GM12878 (cell line): ENCODE data around the gene PRRG3. TPM values are rescaled to one million over a fixed set of nuclear protein-coding genes. Genes with fewer than 3 reads are reported as not detected.
"Not testable (repeated sequence)": the region's sequence is repeated elsewhere in the genome, so short reads cannot be mapped to it uniquely, and the experiment has no call there.

Experiments used
- ATAC-seq: fragments of 200-7000 bp; cut with Tn5 transposase; 3 replicates; pipeline ENCODE4 v1.9.1; 2020; ENCODE audit warnings: mild to moderate bottlenecking, moderate library complexity
- BruUV-seq: library from RNA; stranded (reverse); fragments of 400-500 nt; replicated peaks from 2 replicates; lab custom pipeline; 2021; lab: Mats Ljungman, UMichigan
- CTCF ChIA-PET: fragments of 300-600 bp; sonication (Branson Sonifier 250); formaldehyde crosslinking; extraction: SDS; loops from one replicate; lab custom pipeline; 2021; ENCODE audit warnings: inconsistent platforms; lab: Yijun Ruan, JAX
- POLR2A ChIA-PET: fragments of 350-600 bp; formaldehyde crosslinking; extraction: SDS; loops from one replicate; lab custom pipeline; 2021; ENCODE audit warnings: inconsistent platforms; lab: Charles Lee
- RAD21 ChIA-PET: fragments of 300-600 bp; sonication (Branson Sonifier 250); formaldehyde crosslinking; loops from one replicate; lab custom pipeline; 2023; ENCODE audit warnings: antibody characterized with exemption; ENCODE audit not compliant: unreplicated experiment; lab: Charles Lee
- SMC1A ChIA-PET: fragments of 300-600 bp; sonication (Branson Sonifier 250); formaldehyde crosslinking; loops from one replicate; lab custom pipeline; 2023; ENCODE audit not compliant: unreplicated experiment, uncharacterized antibody; lab: Charles Lee
- DNase-seq: peaks from one replicate; pipeline ENCODE4 v3.0.0-alpha.2; 2011; ENCODE audit warnings: low read depth, low spot score
- FAIRE-seq: peaks from 3 replicates; lab custom pipeline; 2011; peaks lifted over from hg19 to GRCh38; lab: Jason Lieb, UNC
- H2AFZ ChIP-seq: 2 replicates; pipeline ENCODE4 v1.6.0; 2011; ENCODE audit warnings: low read depth, low read length, control low read depth; ENCODE audit not compliant: control insufficient read depth
- H3K27ac ChIP-seq: 2 replicates; pipeline ENCODE4 v1.5.1; 2011; ENCODE audit warnings: control low read depth; ENCODE audit not compliant: control insufficient read depth, insufficient read depth
- H3K27me3 ChIP-seq, 2 experiments: replicated peaks in 1 of 2; 2 replicates each; pipeline versions ENCODE4 v1.6.0 to v1.6.1; 2011; ENCODE audit warnings: low read length in 1 of 2; ENCODE audit not compliant: control insufficient read depth in 2 of 2, insufficient read depth in 2 of 2
- H3K36me3 ChIP-seq, 2 experiments: 2 replicates each; pipeline ENCODE4 v1.5.1; 2011; ENCODE audit warnings: low read length in 1 of 2; ENCODE audit not compliant: control insufficient read depth in 2 of 2, insufficient read depth in 2 of 2
- H3K4me1 ChIP-seq: 2 replicates; pipeline ENCODE4 v1.6.1; 2011; ENCODE audit warnings: mild to moderate bottlenecking, low read length, moderate library complexity, mixed read lengths; ENCODE audit not compliant: control insufficient read depth, insufficient read depth
- H3K4me2 ChIP-seq: 2 replicates; pipeline ENCODE4 v1.6.0; 2011; ENCODE audit warnings: control low read depth; ENCODE audit not compliant: control insufficient read depth, insufficient read depth
- H3K4me3 ChIP-seq: fragments of 200-600 bp; sonication (generic); 2 replicates; pipeline ENCODE4 v1.5.1; 2016
- H3K79me2 ChIP-seq: 2 replicates; pipeline ENCODE4 v1.6.0; 2011; ENCODE audit warnings: low read length; ENCODE audit not compliant: control insufficient read depth, insufficient read depth
- H3K9ac ChIP-seq: 2 replicates; pipeline ENCODE4 v1.8.0; 2011; ENCODE audit warnings: low read length, control low read depth, mixed read lengths; ENCODE audit not compliant: control insufficient read depth, insufficient read depth
- H3K9me3 ChIP-seq: replicated peaks from 3 replicates; pipeline ENCODE4 v1.5.1; 2011; ENCODE audit warnings: mild to moderate bottlenecking, low read length; ENCODE audit not compliant: control insufficient read depth, insufficient read depth
- H4K20me1 ChIP-seq: 2 replicates; pipeline ENCODE4 v1.6.0; 2011; ENCODE audit not compliant: control insufficient read depth, insufficient read depth
- ATF7 ChIP-seq: fragments of 450-650 bp; IDR thresholded peaks from 2 replicates; pipeline ENCODE4 v1.6.1; 2016; ENCODE audit warnings: low read depth, mild to moderate bottlenecking
- CTCF ChIP-seq, 3 experiments: IDR thresholded peaks in 2 of 3; conservative IDR thresholded peaks in 1 of 3; 2 replicates each; pipeline ENCODE4 v1.5.1; 2011; ENCODE audit warnings: low read depth in 3 of 3, low read length in 3 of 3, mild to moderate bottlenecking in 3 of 3, control low read depth in 2 of 3, moderate library complexity in 2 of 3, inconsistent platforms in 1 of 3, mixed read lengths in 1 of 3; ENCODE audit not compliant: control insufficient read depth in 2 of 3, insufficient read depth in 1 of 3; ENCODE audit errors: extremely low read depth in 1 of 3
- JUNB ChIP-seq: IDR thresholded peaks from 2 replicates; pipeline ENCODE4 v1.6.1; 2016; ENCODE audit warnings: antibody characterized with exemption, mild to moderate bottlenecking
- KDM1A ChIP-seq: fragments of 200-600 bp; sonication (generic); IDR thresholded peaks from 2 replicates; pipeline ENCODE4 v1.6.1; 2016; ENCODE audit warnings: borderline replicate concordance
- KLF5 ChIP-seq: fragments of 450-650 bp; IDR thresholded peaks from 2 replicates; pipeline ENCODE4 v1.6.1; 2014; ENCODE audit warnings: mild to moderate bottlenecking; ENCODE audit not compliant: partially characterized antibody
- MAX ChIP-seq: IDR thresholded peaks from 2 replicates; pipeline ENCODE4 v1.6.1; 2012; ENCODE audit warnings: low read depth, low read length, improper control_type of control experiment
- MLLT1 ChIP-seq: fragments of 450-650 bp; IDR thresholded peaks from 2 replicates; pipeline ENCODE4 v1.6.1; 2016; ENCODE audit warnings: mild to moderate bottlenecking
- POU2F2 ChIP-seq: IDR thresholded peaks from 3 replicates; pipeline ENCODE4 v1.6.1; 2011; ENCODE audit warnings: low read depth, mild to moderate bottlenecking, low read length, borderline replicate concordance
- RUNX3 ChIP-seq: IDR thresholded peaks from 2 replicates; pipeline ENCODE4 v1.6.1; 2012; ENCODE audit warnings: low read length, inconsistent platforms
- STAT1 ChIP-seq: fragments of 450-650 bp; conservative IDR thresholded peaks from 2 replicates; pipeline ENCODE4 v1.6.1; 2014; ENCODE audit warnings: antibody characterized with exemption, mild to moderate bottlenecking
- TAF1 ChIP-seq: IDR thresholded peaks from 2 replicates; pipeline ENCODE4 v1.6.1; 2011; ENCODE audit warnings: mild to moderate bottlenecking, low read depth, low read length, borderline replicate concordance
- ZNF217 ChIP-seq: fragments of 450-650 bp; IDR thresholded peaks from 2 replicates; pipeline ENCODE4 v1.6.1; 2017; ENCODE audit warnings: antibody characterized with exemption, mild to moderate bottlenecking
- ZNF622 ChIP-seq: fragments of 450-650 bp; IDR thresholded peaks from 2 replicates; pipeline ENCODE4 v1.6.1; 2017; ENCODE audit warnings: mild to moderate bottlenecking, inconsistent platforms
- WGBS: methylation state at CpG from one replicate; pipeline ENCODE4 v1.1.6; 2016; ENCODE audit warnings: low lambda C conversion rate; ENCODE audit not compliant: insufficient replicate concordance, insufficient coverage; ENCODE audit errors: missing lambda C conversion rate; 5-methylcytosine and 5-hydroxymethylcytosine counted together
- in situ Hi-C: fragments of 300-500 bp; cut with MboI; formaldehyde crosslinking; loops from 9 replicates; pipeline ENCODE4 v1.14.3; 2018; ENCODE audit warnings: mixed read lengths
- intact Hi-C: fragments of 100-400 bp; cut with micrococcal nuclease; formaldehyde crosslinking; loops from one replicate; pipeline ENCODE4 v1.14.2; 2022; ENCODE audit not compliant: unreplicated experiment
- polyA plus RNA-seq, 11 experiments: library from polyadenylated mRNA; depleted of rRNA in 4 of 11; unstranded in 6 of 11; stranded (reverse) in 5 of 11; fragments of >200 nt; fragmentation: Nextera tagmentation in 4 of 11; fragmentation: Illumina TruSeq in 1 of 11; extraction: Ambion mirVana in 4 of 11; extraction: Trizol in 1 of 11; gene quantifications; 1 replicate in 1 of 11; 2 replicates in 10 of 11; pipeline versions ENCODE4 v1.2.1 to v1.2.3, GENCODE V29; 2011 to 2016; ENCODE audit warnings: inconsistent platforms in 2 of 11, missing spikeins in 2 of 11, low read depth in 1 of 11
- total RNA-seq, 4 experiments: library from RNA; depleted of rRNA in 3 of 4; stranded (reverse); fragments of >200 nt in 3 of 4; fragmentation: Illumina TruSeq in 1 of 4; extraction: Trizol in 1 of 4; gene quantifications; 2 replicates each; pipeline versions ENCODE4 v1.2.1 to v1.2.3, GENCODE V29; 2013 to 2021

PRRG3 gene
- total and polyA plus RNA-seq, 10 of the 15 experiments (the other 5 are each of a cell fraction or from before 2014, with no cell fraction given) = under 0.01 TPM; not detected in 9

- TF ChIP-seq RUNX3 (no peak), ATF7 (no peak), MAX (no peak), ZNF622 (no peak), KLF5 (no peak), TAF1 (no peak), KDM1A (no peak), JUNB (no peak)
Measured at GRCh38 chrX:151694121-151694520, 1.1 kb upstream of the PRRG3 start (continued).

- CTCF ChIA-PET = interaction anchor here (0.6 kb wide), 1 partner anchor 12 kb away, joined by 3 read pairs; no protein-coding TSS in a partner anchor
- in situ Hi-C loops (loop anchor here (25.0 kb wide), 1 partner anchor 933 kb away; no protein-coding TSS in a partner anchor), intact Hi-C loops (no loop called here)
- BruUV-seq = no TSS peak
- H3K4me3 ChIP-seq = no peak overlapping the region
- FAIRE-seq (no peak), ATAC-seq (no peak), DNase-seq (no peak)
- H3K9me3 ChIP-seq = no peaks in the 10 kb centered on the region
- no peaks in the 10 kb centered on the region for H3K36me3 ChIP-seq
- no peak overlapping the region for H3K4me2 ChIP-seq
- no peaks in the 10 kb centered on the region for H4K20me1 ChIP-seq
- no peak overlapping the region for H3K9ac ChIP-seq
- no peak overlapping the region for H2AFZ ChIP-seq
- TF ChIP-seq MLLT1 = no peak
- TF ChIP-seq STAT1 = no peak
- no peak for TF ChIP-seq ZNF217
- no peak for TF ChIP-seq CTCF (IDR thresholded peaks at IDR 0.05 in 2 of 3, conservative IDR thresholded peaks at IDR 0.05 in 1 of 3; ENCODE audit: control insufficient read depth in 2 of 3, extremely low read depth in 1 of 3, insufficient read depth in 1 of 3, low read depth in 3 of 3, low read length in 3 of 3)
- no peak for TF ChIP-seq POU2F2
- POLR2A ChIA-PET = no interaction called here
- no peaks in the 10 kb centered on the region for H3K4me1 ChIP-seq
- 45% methylated on average over 19 of the region's 19 CpGs for WGBS
- H3K27ac ChIP-seq = no peak overlapping the region
- H3K79me2 ChIP-seq = no peaks in the 10 kb centered on the region
- SMC1A ChIA-PET = no interaction called here
- no peaks in the 10 kb centered on the region for H3K27me3 ChIP-seq
- RAD21 ChIA-PET = no interaction called here
Measured at GRCh38 chrX:151695583-151696340, 504 bp downstream of the PRRG3 start.

GRCh38 chrX:151697082-151697481 is 1.8 kb downstream of the PRRG3 start:
- FAIRE-seq, H3K9me3 ChIP-seq, H2AFZ ChIP-seq, H3K4me3 ChIP-seq, H3K36me3 ChIP-seq, DNase-seq, BruUV-seq, SMC1A ChIA-PET, H3K4me1 ChIP-seq, CTCF ChIA-PET, H3K4me2 ChIP-seq, H3K27me3 ChIP-seq, H3K27ac ChIP-seq, H3K9ac ChIP-seq, RAD21 ChIA-PET, POLR2A ChIA-PET, H4K20me1 ChIP-seq, H3K79me2 ChIP-seq, ATAC-seq, intact Hi-C loops: not testable (repeated sequence)
- in situ Hi-C loops = loop anchor here (25.0 kb wide), 1 partner anchor 935 kb away; no protein-coding TSS in a partner anchor
- WGBS = 62% methylated on average over 8 of the region's 8 CpGs
